Measurements from ENCODE around the gene VPS26B.

VPS26B gene

GRCh38 chr11:134257101-134257500 is 32.6 kb downstream of the VPS26B start:
- no peak for DNase-seq (ENCODE audit: low read depth, low spot score)

- DNase-seq (ENCODE audit: low read depth, low spot score), result no peak
Measured at GRCh38 chr11:134258577-134258976, 34.1 kb downstream of the VPS26B start.

GRCh38 chr11:134260503-134260902 is 36.0 kb downstream of the VPS26B start:
- no peak for DNase-seq (ENCODE audit: low read depth, low spot score)

GRCh38 chr11:134260983-134261382 is 36.5 kb downstream of the VPS26B start:
- DNase-seq (ENCODE audit: low read depth, low spot score), result no peak

- peak; percentile 34 for DNase-seq (ENCODE audit: low read depth, low spot score)
Measured at GRCh38 chr11:134261626-134262488, 37.4 kb downstream of the VPS26B start.

- DNase-seq (ENCODE audit: low read depth, low spot score), result no peak
Measured at GRCh38 chr11:134264966-134265764, 40.7 kb downstream of the VPS26B start.

GRCh38 chr11:134266440-134266839 is 42.0 kb downstream of the VPS26B start:
- DNase-seq (ENCODE audit: low read depth, low spot score), result no peak

GRCh38 chr11:134266841-134267251 is 42.4 kb downstream of the VPS26B start:
- peak; percentile 68 for DNase-seq (ENCODE audit: low read depth, low spot score)

- no peak for DNase-seq (ENCODE audit: low read depth, low spot score)
Measured at GRCh38 chr11:134267461-134267860, 43.0 kb downstream of the VPS26B start.

- DNase-seq (ENCODE audit: low read depth, low spot score), result no peak
Measured at GRCh38 chr11:134267966-134268365, 43.5 kb downstream of the VPS26B start.

GRCh38 chr11:134270250-134270714 is 45.8 kb downstream of the VPS26B start:
- peak; percentile 32 for DNase-seq (ENCODE audit: low read depth, low spot score)

GRCh38 chr11:134271978-134272377 is 47.5 kb downstream of the VPS26B start:
- no peak for DNase-seq (ENCODE audit: low read depth, low spot score)

- DNase-seq (ENCODE audit: low read depth, low spot score), result no peak
Measured at GRCh38 chr11:134272381-134273316, 48.2 kb downstream of the VPS26B start.

GRCh38 chr11:134273317-134273712 is 48.8 kb downstream of the VPS26B start:
- DNase-seq (ENCODE audit: low read depth, low spot score), result no peak

- no peak for DNase-seq (ENCODE audit: low read depth, low spot score)
Measured at GRCh38 chr11:134275188-134275533, 50.7 kb downstream of the VPS26B start.

- peak; percentile 54 for DNase-seq (ENCODE audit: low read depth, low spot score)
Measured at GRCh38 chr11:134275534-134276395, 51.3 kb downstream of the VPS26B start, which contains the start of gene GLB1L3. TSS of gene GLB1L3 (plus strand) at chr11:134276379. CDS start at chr11:134276741, 362 bp downstream.

- no peak for DNase-seq (ENCODE audit: low read depth, low spot score)
Measured at GRCh38 chr11:134276396-134277182, 52.1 kb downstream of the VPS26B start.

GRCh38 chr11:134277183-134278001 is 52.9 kb downstream of the VPS26B start:
- no peak for DNase-seq (ENCODE audit: low read depth, low spot score)

- DNase-seq (ENCODE audit: low read depth, low spot score), result no peak
Measured at GRCh38 chr11:134278356-134278755, 53.9 kb downstream of the VPS26B start.
